Fibroblast of lung (primary cell): ENCODE data around the gene CLDN7. TPM values are rescaled to one million over a fixed set of nuclear protein-coding genes. Genes with fewer than 3 reads are reported as not detected.
A peak's percentile ranks its signal among the peaks of the same experiment; 100 is the strongest.

Experiments
- DNase-seq, 2 donors: peaks; one replicate each; pipeline versions ENCODE4 v3.0.0 to v3.0.0-alpha.2; 2010; ENCODE audit warnings: low read depth in 2 of 2
- H2AFZ ChIP-seq: 2 replicates; pipeline ENCODE4 v1.5.1; 2012; ENCODE audit warnings: low read length, control low read depth, inconsistent platforms
- H3K27ac ChIP-seq: 2 replicates; pipeline ENCODE4 v1.5.1; 2011; ENCODE audit warnings: low read length, control low read depth; ENCODE audit not compliant: insufficient read depth
- H3K27me3 ChIP-seq: 2 replicates; pipeline ENCODE4 v1.5.1; 2011; ENCODE audit warnings: mild to moderate bottlenecking, low read length; ENCODE audit not compliant: control insufficient read depth, insufficient read depth
- H3K36me3 ChIP-seq: 2 replicates; pipeline ENCODE4 v1.5.1; 2011; ENCODE audit warnings: low read length; ENCODE audit not compliant: control insufficient read depth, insufficient read depth
- H3K4me1 ChIP-seq: 2 replicates; pipeline ENCODE4 v1.5.1; 2011; ENCODE audit warnings: low read length; ENCODE audit not compliant: control insufficient read depth, insufficient read depth; ENCODE audit errors: extremely low read depth
- H3K4me2 ChIP-seq: 2 replicates; pipeline ENCODE4 v1.5.1; 2011; ENCODE audit warnings: low read length, control low read depth; ENCODE audit not compliant: insufficient read depth; ENCODE audit errors: extremely low read depth
- H3K4me3 ChIP-seq, 4 experiments: fragments of 200-600 bp in 1 of 4; sonication (generic) in 1 of 4; replicated peaks in 1 of 4; 2 replicates each; pipeline ENCODE4 v1.5.1; 2011 to 2016; ENCODE audit warnings: low read length in 4 of 4, low read depth in 3 of 4, mild to moderate bottlenecking in 3 of 4, control low read depth in 2 of 4, inconsistent platforms in 1 of 4, mixed read lengths in 1 of 4; ENCODE audit not compliant: insufficient read depth in 1 of 4; ENCODE audit errors: control extremely low read depth in 1 of 4
- H3K79me2 ChIP-seq: 2 replicates; pipeline ENCODE4 v1.5.1; 2012; ENCODE audit warnings: mild to moderate bottlenecking, low read length, inconsistent platforms; ENCODE audit not compliant: control insufficient read depth, insufficient read depth
- H3K9ac ChIP-seq: 2 replicates; pipeline ENCODE4 v1.5.1; 2011; ENCODE audit warnings: mild to moderate bottlenecking, low read length, control low read depth; ENCODE audit not compliant: insufficient read depth
- H3K9me3 ChIP-seq: 2 replicates; pipeline ENCODE4 v1.5.1; 2012; ENCODE audit warnings: low read depth, low read length; ENCODE audit not compliant: control insufficient read depth, insufficient read depth
- H4K20me1 ChIP-seq: 2 replicates; pipeline ENCODE4 v1.5.1; 2011; ENCODE audit warnings: low read length; ENCODE audit not compliant: control insufficient read depth, insufficient read depth; ENCODE audit errors: extremely low read depth
- CTCF ChIP-seq, 2 donors: IDR thresholded peaks in 1 of 2; conservative IDR thresholded peaks in 1 of 2; 1 replicate in 1 of 2; 2 replicates in 1 of 2; pipeline ENCODE4 v1.5.1; 2011 to 2012; ENCODE audit warnings: low read length in 2 of 2, control low read depth in 1 of 2, inconsistent platforms in 1 of 2, low read depth in 1 of 2, mild to moderate bottlenecking in 1 of 2
- EZH2 ChIP-seq: IDR thresholded peaks from 2 replicates; pipeline ENCODE4 v1.5.1; 2012; ENCODE audit warnings: low read length, control low read depth, mild to moderate bottlenecking; ENCODE audit errors: missing control alignments
- polyA minus RNA-seq: library from RNA; depleted of rRNA, polyadenylated mRNA; stranded (reverse); fragments of >200 nt; gene quantifications from 2 replicates; pipeline ENCODE4 v1.2.3, GENCODE V29; 2011; ENCODE audit warnings: low replicate concordance
- polyA plus RNA-seq, 2 donors: library from polyadenylated mRNA; depleted of rRNA in 1 of 2; stranded (reverse) in 1 of 2; unstranded in 1 of 2; fragments of >200 nt; gene quantifications; 2 replicates each; pipeline ENCODE4 v1.2.1, GENCODE V29; 2011 to 2012; ENCODE audit warnings: missing spikeins in 1 of 2
- total RNA-seq: library from RNA; depleted of rRNA; stranded (reverse); fragments of >200 nt; gene quantifications from 2 replicates; pipeline ENCODE4 v1.2.1, GENCODE V29; 2014

The CLDN7 gene, protein sequence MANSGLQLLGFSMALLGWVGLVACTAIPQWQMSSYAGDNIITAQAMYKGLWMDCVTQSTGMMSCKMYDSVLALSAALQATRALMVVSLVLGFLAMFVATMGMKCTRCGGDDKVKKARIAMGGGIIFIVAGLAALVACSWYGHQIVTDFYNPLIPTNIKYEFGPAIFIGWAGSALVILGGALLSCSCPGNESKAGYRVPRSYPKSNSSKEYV
- total RNA-seq (2.6 and 17.2 TPM in 2 replicates), polyA plus RNA-seq (1.0 and 2.3 TPM in 2 replicates), polyA minus RNA-seq (0.63 and 1.8 TPM in 2 replicates)
- 1.2 and 3.3 TPM in 2 replicates for polyA plus RNA-seq (2012)

GRCh38 chr17:7262192-7262934 lies at the start of gene CLDN7:
Gene CLDN7, minus strand, starts transcription at chr17:7262478. Its CDS starts 435 bp downstream, at chr17:7262043.
- H3K4me2 ChIP-seq = peak within 1 kb of the TSS; percentile 80
- no peak within 1 kb of the TSS for H3K9ac ChIP-seq
- DNase-seq = no peak

DNA sequence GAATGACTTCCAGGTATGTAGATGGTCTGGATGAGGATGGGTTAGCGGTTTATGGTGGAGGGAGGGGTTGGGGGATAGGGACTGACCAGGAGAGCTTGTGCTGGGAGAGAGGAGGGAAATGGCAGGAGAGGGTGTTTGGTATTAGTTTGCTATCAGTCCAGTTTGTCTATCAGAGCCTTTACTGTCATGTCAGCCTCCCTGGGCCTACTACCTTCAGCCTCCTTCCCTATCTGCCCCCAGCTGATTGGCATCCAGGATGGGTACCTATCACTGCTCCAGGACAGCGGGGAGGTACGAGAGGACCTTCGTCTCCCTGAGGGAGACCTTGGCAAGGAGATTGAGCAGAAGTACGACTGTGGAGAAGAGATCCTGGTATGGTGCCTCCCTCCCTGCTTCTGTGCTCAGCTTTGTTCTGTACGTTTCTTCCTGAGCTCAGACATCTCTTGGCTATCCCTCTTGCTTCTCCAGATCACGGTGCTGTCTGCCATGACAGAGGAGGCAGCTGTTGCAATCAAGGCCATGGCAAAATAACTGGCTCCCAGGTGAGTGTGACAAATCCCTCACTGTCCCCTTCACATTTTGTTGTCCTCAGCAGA lies 48.9 kb upstream of the CLDN7 start:
- Histone ChIP-seq H3K4me1 (peaks cover 8% of the 10 kb centered on the region), H4K20me1 (no peaks in the 10 kb centered on the region), H3K9me3 (no peaks in the 10 kb centered on the region), H3K36me3 (peaks cover 31% of the 10 kb centered on the region), H3K27ac (no peak overlapping the region), H3K4me3 (no peak overlapping the region), H3K9ac (no peak overlapping the region), H3K4me2 (no peak overlapping the region), H3K27me3 (no peaks in the 10 kb centered on the region), H2AFZ (no peak overlapping the region), H3K79me2 (peaks cover 49% of the 10 kb centered on the region)
- DNase-seq = no peak
- TF ChIP-seq CTCF (conservative IDR thresholded peaks at IDR 0.05 in 1 of 2, IDR thresholded peaks at IDR 0.05 in 1 of 2; ENCODE audit: low read depth in 1 of 2, low read length in 2 of 2) (no peak), EZH2 (no peak)

More at GRCh38 chr17:7262192-7262934, at the start of gene CLDN7:
- Histone ChIP-seq H4K20me1 (no peaks in the 10 kb centered on the region), H3K4me1 (peaks cover 3% of the 10 kb centered on the region), H3K36me3 (no peaks in the 10 kb centered on the region), H3K79me2 (no peaks in the 10 kb centered on the region), H3K27ac (no peak within 1 kb of the TSS), H3K9me3 (no peaks in the 10 kb centered on the region), H2AFZ (peak within 1 kb of the TSS; percentile 86), H3K27me3 (no peaks in the 10 kb centered on the region), H3K4me3 (peak within 1 kb of the TSS in 2 of 4 experiments; percentile 4 to 32)
- TF ChIP-seq CTCF (conservative IDR thresholded peaks at IDR 0.05 in 1 of 2, IDR thresholded peaks at IDR 0.05 in 1 of 2; ENCODE audit: low read depth in 1 of 2, low read length in 2 of 2) (no peak), EZH2 (no peak)

DNA sequence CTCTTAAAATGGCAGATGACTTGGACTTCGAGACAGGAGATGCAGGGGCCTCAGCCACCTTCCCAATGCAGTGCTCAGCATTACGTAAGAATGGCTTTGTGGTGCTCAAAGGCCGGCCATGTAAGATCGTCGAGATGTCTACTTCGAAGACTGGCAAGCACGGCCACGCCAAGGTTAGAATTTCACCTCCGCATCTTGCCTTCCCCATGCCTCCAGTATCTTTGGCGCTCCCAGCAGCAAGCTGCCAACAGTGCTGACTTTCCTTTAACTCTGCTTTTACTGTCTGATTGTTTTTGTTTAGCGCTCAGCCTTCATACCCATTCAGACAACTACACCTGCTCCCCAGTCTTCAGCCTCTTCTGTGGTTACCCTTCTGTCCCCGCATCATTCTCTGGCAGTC lies 47.4 kb upstream of the CLDN7 start:
- Histone ChIP-seq H3K79me2 (peaks cover 49% of the 10 kb centered on the region), H3K4me3 (peak overlapping the region in 2 of 4 experiments; percentile 73 to 91), H3K9ac (no peak overlapping the region), H3K27me3 (no peaks in the 10 kb centered on the region), H3K27ac (no peak overlapping the region), H3K4me1 (peaks cover 5% of the 10 kb centered on the region), H2AFZ (no peak overlapping the region), H3K36me3 (peaks cover 27% of the 10 kb centered on the region), H3K9me3 (no peaks in the 10 kb centered on the region), H4K20me1 (no peaks in the 10 kb centered on the region), H3K4me2 (peak overlapping the region; percentile 74)
- no peak for TF ChIP-seq EZH2
- no peak for TF ChIP-seq CTCF (conservative IDR thresholded peaks at IDR 0.05 in 1 of 2, IDR thresholded peaks at IDR 0.05 in 1 of 2; ENCODE audit: low read depth in 1 of 2, low read length in 2 of 2)
- DNase-seq = no peak
